ENCODE measurements around the gene CRLF1.
A peak's percentile ranks its signal among the peaks of the same experiment; 100 is the strongest.

Gene CRLF1

DNA sequence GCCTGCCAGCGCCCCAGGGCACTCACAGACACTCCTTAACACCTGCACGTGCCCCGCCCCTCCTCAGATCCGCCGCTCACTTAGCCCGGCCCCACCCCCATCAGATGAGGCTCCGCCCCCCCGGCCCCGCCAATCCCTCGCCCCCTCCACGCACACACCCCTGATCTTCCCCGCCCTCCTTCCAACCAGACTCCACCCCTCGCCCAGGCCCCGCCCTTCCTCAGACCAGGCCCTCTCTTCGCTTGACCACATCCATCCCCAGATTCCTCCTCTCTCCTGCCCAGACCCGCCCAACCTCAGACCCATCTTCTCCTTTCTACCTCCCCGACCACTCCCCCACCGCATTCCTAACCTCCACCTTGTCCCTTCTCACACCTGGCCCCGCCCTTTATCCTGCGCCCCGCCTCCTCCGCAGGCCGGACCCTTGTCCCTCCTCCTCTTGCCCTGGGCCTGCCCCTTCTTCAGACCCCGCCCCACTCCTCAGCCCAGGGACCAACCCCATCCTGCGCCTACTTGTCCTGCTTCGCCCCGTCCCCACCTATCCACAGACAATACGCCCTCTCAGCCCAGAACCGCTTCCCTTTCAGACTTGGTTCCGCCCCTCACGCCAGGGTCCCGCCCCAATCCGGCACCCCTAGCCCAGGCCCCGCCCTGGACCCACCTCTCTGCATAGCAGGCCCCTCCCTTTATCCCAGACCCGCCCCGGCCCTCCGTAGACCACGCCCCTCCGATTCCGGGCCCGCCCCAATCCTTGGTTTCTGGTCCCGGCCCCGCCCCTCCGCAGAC, 29.8 kb upstream of the CRLF1 start:
- peak; percentile 75 for DNase-seq (ENCODE audit: low read depth)

GRCh38 chr19:18635831-18636182, 29.2 kb upstream of the CRLF1 start:
- no peak for DNase-seq (ENCODE audit: low read depth)

DNA sequence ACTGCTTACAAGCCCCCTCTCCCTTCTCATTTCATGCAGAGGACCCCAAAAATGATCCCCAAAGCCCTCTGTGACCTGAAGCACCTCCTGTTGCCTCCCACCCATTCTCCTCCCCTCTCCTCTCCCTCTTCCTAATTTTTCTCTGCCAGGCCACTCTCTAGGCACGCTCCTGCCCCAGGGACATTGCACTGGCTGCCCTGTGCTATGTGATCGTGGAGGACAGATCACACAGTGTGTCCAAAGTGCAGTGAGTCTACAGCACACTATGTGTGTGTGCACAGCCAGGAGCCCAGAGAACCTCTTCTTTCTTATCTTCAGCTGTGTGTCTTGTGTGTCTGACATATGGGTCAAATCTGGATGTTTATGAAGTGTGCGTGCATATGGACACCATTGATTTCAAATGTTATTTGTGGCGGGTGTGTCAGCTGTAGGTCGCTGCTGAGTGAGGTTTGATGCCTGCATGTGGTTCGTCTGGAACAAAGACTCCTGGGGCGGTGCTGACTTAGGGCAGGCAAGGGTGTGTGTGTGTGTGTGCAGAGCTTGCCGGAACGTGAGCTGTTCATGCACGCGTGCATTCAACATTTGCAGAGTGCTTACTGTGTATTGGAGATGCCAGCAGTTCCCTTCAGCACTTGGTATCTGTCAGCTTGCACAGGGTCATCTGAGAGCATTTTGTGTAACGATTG, 28.2 kb upstream of the CRLF1 start:
- DNase-seq (ENCODE audit: low read depth), result no peak

GRCh38 chr19:18633321-18633720, 26.7 kb upstream of the CRLF1 start:
- no peak for DNase-seq (ENCODE audit: low read depth)

DNA sequence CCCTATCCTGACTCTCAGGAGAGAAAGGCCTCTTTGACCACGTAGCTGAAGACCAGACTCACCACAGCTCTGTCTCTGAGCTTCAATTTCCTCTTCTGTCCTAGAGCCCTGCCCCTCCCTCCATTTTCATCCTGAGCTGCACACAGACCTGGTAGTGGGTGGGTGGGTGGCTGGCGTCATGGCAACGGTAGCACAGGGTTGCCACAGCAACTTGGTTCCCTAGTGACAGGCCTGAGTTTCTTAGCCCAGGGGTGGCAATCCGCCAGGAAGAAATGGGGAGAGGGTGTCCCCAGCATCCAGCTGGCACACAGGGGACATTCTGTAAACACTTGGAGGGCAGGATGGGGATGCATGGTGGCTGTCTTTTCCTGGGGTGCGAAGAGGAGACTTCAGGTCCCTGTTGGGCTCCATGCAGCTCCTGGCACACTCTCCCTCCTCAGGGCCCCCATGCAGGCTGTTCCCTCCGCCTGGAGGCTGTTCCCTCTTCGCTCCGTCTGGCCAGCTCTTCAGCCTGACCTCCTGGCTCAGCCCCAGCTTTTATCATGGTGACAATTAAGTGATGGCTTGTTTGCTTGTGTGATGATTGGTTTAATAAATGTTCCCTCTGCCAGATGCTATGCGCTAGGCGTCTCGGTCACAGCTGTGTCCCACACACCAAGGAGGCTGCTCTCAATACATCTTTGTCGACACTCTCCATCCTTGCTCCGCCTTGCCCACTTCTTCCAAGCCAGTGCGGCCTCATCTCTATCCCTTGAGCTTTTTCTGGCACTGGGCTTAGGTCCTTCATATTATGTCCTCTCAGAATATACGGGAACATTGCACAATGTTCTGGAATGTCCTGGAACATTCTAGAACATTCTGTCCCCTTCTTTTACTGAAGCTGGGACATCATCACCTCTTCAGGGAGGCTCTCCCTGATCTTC, 22.8 kb upstream of the CRLF1 start:
- no peak for DNase-seq (ENCODE audit: low read depth)

GRCh38 chr19:18626906-18627305, 20.3 kb upstream of the CRLF1 start:
- no peak for DNase-seq (ENCODE audit: low read depth)

- no peak for DNase-seq (ENCODE audit: low read depth)
Measured at GRCh38 chr19:18620902-18621301, 14.3 kb upstream of the CRLF1 start.

GRCh38 chr19:18620311-18620710, 13.7 kb upstream of the CRLF1 start:
- DNase-seq (ENCODE audit: low read depth), result no peak

DNA sequence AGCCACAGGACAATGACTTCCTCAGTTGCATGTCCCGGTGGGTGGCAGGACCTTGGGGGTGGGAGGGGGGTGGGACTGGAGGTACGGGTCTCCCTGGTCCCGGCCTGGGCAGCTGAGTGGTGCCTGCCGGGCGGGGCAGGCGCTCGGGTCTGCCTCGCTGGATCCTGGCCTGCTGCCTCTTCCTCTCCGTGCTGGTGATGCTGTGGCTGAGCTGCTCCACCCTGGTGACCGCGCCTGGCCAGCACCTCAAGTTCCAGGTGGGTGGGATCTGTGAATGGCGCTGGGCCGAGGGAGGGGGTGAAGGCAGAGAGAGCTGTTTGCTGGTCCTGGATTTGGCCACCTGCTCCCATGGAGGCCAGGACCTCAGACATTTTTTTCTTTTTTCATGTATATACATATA, 11.6 kb upstream of the CRLF1 start:
- no peak for DNase-seq (ENCODE audit: low read depth)

DNA sequence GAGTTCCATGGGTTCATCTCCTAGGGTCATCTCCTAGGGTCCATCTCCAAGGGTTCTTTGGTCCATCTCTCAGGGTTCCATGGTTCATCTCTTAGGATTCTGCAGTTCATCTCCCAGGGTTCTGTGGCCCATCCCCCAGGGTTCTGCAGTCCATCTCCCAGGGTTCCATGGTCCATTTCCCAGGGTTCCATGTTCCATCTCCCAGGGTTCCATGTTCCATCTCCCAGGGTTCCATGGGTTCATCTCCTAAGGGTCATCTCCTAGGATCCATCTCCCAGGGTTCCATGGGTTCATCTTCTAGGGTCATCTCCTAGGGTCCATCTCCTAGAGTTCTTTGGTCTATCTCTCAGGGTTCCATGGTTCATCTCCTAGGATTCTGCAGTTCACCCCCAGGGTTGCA, 11.0 kb upstream of the CRLF1 start:
- DNase-seq (ENCODE audit: low read depth), result no peak

DNA sequence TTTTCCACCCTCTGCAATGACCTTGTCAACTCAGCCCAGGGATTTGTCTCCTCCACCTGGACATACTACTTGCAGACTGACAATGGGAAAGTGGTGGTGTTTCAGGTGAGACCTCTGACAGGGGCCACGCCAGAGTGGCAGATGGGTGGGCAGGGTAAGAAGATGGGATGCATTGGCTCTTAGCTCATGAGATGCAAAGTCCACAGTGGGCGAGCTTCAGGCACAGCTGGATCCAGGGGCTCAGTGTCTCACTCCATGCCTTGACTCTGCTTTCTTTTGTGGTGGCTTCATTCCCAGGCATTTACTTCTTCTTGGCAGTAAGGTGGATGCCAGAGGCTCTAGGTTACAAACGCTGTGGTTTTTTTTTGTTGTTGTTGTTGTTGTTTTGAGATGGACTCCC, 9.4 kb upstream of the CRLF1 start:
- no peak for DNase-seq (ENCODE audit: low read depth)

DNA sequence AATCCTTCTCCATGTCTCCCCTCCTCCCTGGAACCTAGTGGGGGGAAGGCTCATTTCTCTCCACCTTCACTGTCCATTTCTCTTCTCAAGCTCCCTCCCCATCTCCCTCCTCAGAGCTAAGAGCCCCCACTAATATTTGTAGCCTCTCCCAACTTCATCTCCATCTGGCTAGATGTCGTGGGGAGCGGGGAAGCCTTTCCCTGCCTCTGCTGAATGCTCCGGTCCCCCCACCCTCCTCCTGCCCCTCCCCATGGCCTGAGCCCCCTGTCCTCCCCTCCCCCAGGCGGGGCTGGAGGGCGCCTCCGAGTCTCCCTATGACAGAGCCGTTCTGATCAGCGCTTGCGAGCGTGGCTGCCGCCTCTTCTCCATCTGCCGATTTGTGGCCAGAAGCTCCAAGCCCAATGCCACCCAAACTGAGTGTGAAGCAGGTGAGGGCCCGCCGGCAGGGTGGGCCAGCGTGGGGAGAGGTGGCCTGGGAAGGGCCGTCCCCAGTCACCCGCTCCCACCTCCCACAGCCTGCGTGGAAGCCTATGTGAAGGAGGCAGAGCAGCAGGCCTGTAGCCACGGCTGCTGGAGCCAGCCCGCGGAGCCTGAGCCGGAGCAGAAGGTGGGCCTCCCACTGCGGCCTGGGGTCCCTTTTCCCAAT, 7.1 kb upstream of the CRLF1 start:
- no peak for DNase-seq (ENCODE audit: low read depth)

- no peak for DNase-seq (ENCODE audit: low read depth)
Measured at GRCh38 chr19:18612772-18613588, 6.4 kb upstream of the CRLF1 start, which contains the start of gene TMEM59L. Gene TMEM59L (plus strand): TSS chr19:18612870. CDS start chr19:18612959, 89 bp downstream.

DNA sequence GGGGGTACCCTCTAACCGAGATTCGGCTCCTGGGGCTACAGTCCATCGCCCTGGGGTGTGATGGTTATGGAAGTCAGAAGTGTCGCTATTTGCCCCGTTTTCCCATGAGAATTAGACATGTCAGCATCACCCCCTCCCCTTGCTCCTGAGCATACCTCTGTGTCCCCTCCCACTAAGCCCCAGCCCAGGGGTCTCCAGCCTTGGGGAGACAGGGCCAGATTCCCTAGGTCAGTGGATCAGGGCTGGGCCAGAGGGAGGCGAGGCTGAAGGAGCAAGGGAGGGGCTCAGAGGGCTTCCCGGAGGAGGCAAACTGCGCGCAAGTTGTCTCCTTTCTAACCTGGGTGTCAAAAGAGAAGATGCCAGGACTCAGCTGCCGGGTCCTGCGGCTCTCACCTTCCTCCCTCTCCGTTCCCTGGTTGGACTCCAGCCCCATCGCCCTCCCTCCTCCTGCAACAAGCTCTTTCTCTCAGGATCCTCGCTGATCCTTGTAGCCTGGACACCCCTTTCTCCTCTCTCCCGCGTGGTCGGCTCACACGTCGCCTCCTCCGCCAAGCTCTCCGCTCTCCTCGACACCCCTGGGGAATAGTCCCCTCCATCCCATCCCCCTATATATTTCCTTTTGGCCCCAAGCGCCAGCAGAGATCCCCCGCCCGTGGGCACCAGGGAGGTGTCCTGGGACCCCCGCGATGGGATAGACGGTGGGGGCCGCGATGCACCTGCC, 5.6 kb upstream of the CRLF1 start:
- DNase-seq (ENCODE audit: low read depth), result no peak

DNA sequence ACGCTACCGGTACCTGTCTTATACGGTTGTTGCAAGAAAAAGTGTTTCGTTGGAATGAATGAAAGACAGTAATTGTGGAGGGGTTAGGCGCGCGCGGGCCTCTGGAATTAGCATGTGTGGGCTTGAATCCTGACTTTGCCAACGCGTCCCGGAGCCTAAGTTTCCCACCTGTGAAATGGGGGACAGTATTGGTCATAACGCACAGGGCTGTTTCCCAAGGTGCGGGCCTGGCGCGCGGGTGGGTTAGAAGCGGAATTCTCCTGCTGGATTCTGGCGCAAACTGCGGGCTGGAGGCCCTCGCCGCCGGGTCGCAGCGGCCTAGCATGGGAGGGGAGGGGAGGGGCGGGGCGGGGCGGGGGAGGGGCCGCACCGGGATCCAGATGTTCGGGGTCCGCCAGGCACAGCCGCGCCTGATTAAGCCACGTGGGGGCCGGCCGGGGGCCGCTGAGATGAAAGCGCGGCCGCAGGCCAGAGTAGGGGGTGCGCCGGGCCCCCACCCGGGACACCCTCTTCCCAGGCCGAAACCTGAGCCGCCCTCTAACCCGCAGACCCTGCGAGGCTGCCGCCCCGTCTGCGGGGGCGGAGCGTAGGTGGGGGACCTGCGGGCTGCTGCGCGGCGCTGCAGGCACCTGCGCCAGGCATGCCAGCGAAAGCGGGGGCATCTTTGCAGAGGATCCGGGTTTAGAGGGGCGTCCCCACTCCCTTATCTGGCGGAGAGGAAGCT, 4.9 kb upstream of the CRLF1 start:
- no peak for DNase-seq (ENCODE audit: low read depth)

GRCh38 chr19:18610556-18611326, 4.1 kb upstream of the CRLF1 start:
- DNase-seq (ENCODE audit: low read depth), result no peak

DNA sequence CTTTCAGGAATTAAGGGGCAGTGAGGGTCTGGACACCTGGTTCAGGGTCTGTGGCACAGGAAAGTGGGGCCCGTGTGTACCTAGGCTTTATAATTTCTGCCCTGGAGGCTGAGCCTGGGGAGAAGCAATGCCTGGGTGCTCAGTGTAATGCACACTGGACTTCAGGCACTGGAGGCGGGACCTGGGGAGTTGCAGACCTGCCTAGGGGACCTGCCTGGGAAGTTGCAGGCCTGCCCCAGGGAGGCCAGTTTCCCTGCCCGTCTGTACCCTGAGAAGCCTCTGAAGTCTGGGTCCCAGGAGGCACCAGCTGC, 3.6 kb upstream of the CRLF1 start:
- no peak for DNase-seq (ENCODE audit: low read depth)

GRCh38 chr19:18609717-18610051, 3.1 kb upstream of the CRLF1 start:
- DNase-seq (ENCODE audit: low read depth), result no peak
